OCI-LY3 (cell line): ENCODE data around the gene MFSD6.

Experiments
- EZH2phosphoT487 ChIP-seq: fragments of 200-600 bp; shearing (Covaris generic); IDR thresholded peaks from 2 replicates; pipeline ENCODE4 v1.6.1; 2018; ENCODE audit warnings: antibody characterized with exemption, mixed run types, low read depth
- TF ChIP-seq, protein P1 (sequence below): fragments of 200-600, 300-600 bp; sonication (generic); IDR thresholded peaks from 2 replicates; pipeline ENCODE4 v1.5.1; 2014; ENCODE audit warnings: antibody characterized with exemption, low read length, low read depth

DNA sequence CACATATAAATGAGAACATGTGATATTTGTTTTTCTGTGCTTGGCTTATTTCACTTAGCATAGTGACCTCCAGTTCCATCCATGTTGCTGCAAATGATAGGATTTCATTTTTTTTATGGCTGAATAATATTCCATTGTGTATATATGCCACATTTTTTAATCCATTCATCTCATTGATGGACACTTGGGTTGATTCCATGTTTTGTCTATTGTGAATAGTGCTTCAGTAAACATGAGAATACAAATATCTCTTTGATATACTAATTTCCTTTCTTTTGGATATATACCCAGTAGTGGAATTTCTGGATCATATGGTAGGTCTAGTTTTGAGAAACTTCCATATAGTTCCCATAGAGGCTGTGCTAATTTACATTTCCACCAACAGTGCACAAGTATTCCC, 130.0 kb downstream of the MFSD6 start:
- TF ChIP-seq, protein P1, sequence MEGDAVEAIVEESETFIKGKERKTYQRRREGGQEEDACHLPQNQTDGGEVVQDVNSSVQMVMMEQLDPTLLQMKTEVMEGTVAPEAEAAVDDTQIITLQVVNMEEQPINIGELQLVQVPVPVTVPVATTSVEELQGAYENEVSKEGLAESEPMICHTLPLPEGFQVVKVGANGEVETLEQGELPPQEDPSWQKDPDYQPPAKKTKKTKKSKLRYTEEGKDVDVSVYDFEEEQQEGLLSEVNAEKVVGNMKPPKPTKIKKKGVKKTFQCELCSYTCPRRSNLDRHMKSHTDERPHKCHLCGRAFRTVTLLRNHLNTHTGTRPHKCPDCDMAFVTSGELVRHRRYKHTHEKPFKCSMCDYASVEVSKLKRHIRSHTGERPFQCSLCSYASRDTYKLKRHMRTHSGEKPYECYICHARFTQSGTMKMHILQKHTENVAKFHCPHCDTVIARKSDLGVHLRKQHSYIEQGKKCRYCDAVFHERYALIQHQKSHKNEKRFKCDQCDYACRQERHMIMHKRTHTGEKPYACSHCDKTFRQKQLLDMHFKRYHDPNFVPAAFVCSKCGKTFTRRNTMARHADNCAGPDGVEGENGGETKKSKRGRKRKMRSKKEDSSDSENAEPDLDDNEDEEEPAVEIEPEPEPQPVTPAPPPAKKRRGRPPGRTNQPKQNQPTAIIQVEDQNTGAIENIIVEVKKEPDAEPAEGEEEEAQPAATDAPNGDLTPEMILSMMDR: no peak
- no peak for TF ChIP-seq EZH2phosphoT487
